ENCODE data around the gene PLD4.

Gene PLD4

DNA sequence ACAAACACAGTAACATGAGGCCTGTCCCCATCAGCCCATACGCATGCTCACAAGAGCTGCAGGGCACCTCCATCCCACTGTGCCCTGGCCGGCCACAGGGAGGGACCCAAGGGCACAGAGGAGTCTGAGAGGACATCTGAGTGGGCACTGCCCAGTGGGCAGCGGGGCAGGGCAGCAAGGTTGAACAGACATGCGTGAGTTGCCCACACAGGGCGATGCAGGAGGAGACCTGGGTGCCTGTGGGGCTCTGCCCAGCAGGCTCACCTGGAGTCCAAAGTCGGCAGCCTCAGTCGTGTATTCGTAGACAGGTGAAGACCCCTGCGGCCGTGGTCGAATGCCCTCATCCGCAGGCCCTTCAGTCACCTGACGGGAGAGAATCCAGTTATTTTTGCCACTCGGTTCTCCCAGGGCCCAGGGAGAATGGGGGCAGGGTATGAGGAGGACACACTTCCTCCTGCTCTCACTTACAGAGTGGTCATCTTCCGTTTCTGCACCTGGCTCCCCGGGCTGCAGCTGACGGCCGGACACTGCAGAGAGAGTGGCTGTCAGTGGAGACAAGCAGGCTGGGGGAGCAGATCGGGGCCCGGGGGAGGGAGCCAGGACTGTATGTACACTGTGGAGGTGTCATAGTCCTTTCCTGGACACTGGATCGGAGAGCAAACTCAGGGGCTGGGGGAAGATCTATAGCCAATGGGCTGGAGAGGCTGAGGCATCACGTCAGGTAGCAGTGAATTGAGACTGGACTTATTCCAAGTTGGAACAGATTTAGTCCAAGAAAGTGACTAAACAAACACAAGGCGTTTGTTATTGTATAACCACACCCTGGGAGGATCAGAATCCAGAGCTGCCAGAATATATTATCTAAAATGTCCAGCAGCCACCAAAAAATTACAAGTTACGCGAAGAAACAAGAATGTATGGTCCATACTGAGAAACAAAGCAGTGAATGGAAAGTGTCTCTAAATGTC is 32.8 kb downstream of the PLD4 start:
- DNase-seq, result no peak

DNA sequence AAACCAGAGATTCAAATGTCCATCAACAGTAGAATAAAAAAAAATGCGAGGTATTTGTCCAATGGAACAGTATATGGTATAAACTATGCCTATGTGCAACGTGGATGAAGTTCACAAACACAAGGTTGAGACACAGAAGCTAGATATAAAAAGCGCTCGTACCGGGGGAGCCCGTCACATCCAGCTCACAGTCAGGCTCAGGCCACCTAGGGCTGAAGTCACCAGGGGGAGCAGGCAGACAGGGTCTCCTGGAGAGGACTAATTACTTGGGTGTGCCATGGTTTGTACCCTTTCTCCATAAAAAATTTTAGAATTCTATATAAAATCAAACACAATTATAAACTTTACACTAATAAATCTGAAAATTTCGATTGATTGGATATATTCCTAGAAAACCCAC is 39.9 kb downstream of the PLD4 start:
- DNase-seq, result no peak

- no peak for DNase-seq
Observed at GRCh38 chr14:104965561-104966231, 41.0 kb downstream of the PLD4 start.

DNA sequence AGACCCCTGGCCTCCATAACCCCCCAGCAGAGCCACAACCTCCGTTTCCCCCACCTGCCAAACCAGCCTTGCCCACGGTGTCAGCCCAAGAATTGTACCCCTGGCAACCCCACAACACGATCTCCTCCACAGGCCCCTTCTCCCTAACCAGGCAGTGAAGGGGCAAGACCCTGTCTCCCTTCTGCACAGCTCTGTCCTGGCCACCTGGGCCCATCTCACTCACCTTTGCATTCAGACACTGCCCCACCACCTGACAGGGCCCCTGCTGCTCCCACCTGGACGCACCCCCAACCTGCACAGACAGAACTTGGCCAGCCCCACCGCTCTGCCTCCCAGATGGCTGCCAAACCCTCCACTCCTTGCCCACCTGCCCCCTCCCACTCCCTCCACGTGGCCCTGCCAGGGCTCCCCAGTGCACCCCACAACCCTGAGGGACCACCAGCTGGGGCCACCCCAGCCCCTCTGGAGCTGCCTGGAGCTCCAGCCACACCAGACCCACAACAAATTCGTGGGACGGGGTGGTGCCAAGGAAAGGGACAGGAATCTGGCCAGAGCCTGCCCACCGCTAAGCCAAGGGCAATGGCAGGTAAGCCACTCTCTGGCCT is 41.7 kb downstream of the PLD4 start:
- no peak for DNase-seq

- no peak for DNase-seq
Observed at GRCh38 chr14:104966981-104967385, 42.3 kb downstream of the PLD4 start.

DNA sequence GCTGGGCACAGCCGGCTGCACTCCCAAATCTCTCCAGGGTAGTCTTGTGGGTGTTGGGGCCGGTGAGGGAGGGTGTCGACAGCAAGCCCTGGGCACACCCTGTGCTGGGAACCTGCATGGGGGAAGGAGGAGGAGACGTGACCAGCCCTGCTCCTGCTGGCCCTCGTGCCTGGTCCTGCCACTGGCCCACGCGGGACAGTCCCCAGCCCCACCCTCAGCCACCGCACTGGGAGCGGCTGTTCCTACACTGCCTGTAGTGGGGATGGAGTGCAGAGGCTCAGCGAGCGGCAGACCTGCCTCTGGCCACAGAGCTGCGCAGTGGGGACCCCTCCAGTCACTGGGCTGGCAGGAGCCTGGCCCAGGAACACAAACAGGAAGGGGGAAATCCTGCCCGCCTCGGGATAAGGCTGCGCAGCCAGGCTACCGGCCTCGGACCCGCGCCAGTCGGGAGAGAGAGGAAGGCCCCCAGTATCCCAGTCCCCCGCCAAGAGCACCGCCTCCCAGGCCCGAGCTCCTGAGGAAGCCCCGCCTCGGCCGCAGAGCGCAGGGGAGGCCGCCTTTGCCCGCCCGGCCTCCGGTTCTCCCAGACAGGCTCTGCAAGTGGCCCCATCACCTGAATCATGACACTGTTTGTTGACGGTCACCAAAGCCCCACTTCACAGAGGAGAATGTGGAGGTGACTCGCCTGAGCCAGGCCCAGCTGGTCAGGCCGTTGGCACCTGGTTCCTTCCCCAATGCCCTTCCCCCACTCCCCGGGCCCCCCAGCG is 42.9 kb downstream of the PLD4 start:
- no peak for DNase-seq

DNA sequence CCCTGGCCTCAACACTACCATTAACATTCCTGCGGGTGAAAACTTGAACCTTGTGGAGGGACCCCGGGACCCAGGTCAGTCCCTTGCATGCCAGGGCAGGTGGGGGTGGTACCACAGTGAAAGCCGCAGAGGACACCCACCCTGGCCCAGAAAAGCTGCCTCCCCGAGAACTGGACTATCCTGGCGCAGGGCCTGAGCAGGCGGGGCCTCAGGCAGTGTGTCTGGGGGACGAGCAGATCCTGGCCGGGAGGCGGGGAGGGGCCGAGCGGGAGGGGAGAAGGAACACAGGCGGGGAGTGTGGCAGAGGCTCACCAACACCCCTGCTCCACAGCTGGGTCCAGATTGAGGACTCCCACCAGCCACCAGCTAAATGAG is 43.5 kb downstream of the PLD4 start:
- no peak for DNase-seq

- DNase-seq, result no peak
Observed at GRCh38 chr14:104968541-104969401, 44.1 kb downstream of the PLD4 start.

GRCh38 chr14:104969741-104970230 is 45.1 kb downstream of the PLD4 start:
- no peak for DNase-seq

- no peak for DNase-seq
Observed at GRCh38 chr14:104970231-104971068, 45.8 kb downstream of the PLD4 start.

DNA sequence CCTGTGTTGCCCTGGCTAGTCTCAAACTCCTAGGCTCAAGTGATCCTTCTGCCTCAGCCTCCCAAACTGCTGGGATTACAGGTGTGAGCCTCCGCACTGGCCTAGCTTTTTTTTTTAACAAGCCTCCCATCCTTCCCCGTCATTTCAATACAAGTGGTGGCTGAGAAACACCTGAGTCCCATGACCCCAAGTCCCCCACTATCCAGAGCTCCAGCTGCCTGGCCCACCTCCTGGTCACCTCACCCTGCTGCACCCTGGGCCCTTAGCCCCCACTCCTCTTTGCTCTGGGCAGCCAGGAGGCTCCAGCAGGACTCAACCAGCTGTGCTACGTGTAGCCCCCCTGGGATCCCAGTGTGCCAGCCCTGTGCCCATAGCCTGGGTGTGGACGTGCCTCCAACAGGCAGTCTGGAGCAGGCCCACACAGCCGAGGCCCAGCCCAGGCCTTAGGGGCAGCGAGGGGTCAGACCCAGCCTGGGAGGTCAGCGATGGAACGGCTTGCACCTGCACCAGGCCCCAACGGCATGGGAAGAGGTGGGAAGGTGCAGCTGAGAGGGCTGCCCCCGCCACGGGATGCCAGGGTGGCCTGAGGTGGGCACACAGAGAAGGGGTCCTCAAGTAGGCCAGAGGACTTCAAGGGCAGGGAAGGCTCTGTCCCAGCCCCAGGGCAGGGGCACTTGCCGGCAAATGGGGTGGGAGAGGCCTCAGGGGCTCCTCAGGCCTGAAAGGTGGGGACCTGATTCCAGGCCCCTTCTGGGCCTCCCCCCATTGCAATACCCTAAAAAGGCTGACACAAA is 47.0 kb downstream of the PLD4 start:
- DNase-seq, result no peak

GRCh38 chr14:104972301-104973134 is 47.8 kb downstream of the PLD4 start:
- DNase-seq, result no peak

DNA sequence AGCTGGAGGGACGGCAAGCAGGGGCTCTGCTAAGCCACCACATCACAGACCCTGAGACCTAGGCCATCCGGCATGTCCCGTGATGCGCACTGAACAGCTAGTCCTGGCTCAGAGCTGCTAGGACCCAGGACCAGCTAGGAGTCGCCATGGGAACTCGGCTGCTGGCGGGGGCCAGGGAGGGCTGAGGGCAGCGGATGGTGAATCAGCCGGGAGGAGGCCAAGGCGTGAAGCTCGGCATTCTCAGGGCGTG is 48.4 kb downstream of the PLD4 start:
- DNase-seq, result no peak

- no peak for DNase-seq
Observed at GRCh38 chr14:104973385-104974145, 48.9 kb downstream of the PLD4 start.

DNA sequence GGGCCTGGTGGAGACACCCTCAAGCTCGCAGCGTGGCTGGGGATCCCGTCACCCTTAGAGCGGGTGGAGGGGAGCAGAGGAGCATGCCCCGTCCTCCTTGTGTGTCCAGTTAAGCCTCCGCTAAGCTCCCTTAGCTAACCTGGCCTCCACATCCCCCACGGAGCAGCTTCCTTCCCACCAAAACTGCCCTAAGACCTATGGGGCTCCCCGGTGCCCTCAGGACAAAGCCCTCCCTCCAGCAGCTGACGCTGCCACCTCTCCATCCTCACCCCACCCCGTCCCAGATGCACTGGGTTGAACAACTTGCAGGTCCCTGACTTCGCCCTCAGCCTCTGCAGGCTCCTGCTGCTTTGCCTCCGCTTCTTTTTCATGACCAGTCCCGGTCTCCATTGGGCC is 49.5 kb downstream of the PLD4 start:
- DNase-seq, result no peak

- DNase-seq, result no peak
Observed at GRCh38 chr14:104974665-104975390, 50.1 kb downstream of the PLD4 start.

GRCh38 chr14:104975481-104976197 is 51.0 kb downstream of the PLD4 start:
- no peak for DNase-seq
